COLO668 (cell line): ENCODE results near the gene THSD1.
"Not testable (repeated sequence)": the region's sequence is repeated elsewhere in the genome, so short reads cannot be mapped to it uniquely, and the experiment has no call there.

ENCODE experiments used
- DNase-seq: peaks from one replicate; lab custom pipeline; 2025; ENCODE audit not compliant: unreplicated experiment; lab: John Stamatoyannopoulos, UW

Gene THSD1

DNA sequence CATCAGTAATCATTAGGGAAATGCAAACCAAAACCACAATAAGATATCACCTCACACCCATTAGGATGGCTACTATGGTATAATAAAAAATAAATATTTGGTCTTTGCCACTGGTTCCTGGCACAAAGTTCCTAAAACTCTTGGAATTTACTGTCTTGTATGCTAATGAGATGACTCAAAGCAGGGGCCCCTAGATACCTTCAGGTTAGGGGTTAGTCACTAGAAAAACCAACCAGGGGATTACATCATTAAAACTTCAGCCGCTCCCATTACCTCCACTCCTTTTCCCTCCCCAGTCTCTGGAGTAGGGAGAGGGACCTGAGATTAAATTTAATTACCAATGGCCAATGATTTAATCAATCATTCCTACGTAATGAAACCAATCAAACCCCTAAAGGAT, 49.6 kb downstream of the THSD1 start:
- no peak for DNase-seq

DNA sequence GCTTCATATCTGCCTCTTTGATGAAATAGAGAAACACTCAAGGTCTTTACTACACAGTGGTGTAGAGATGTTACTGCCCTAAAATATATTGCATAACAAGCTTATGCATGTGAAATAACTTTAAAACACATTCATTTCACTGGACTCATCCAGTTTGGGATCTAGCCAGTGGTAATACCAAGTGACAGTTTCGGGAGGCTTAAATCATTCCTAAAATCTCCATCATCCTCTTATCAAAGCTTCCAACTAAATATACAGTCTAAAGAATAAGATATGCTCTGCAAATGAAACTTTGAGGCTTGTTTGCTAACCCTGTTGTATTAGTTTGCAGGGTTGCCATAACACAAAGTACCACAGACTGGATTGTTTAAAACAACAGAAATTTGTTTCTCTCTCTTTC, 52.8 kb downstream of the THSD1 start:
- DNase-seq: no peak

DNA sequence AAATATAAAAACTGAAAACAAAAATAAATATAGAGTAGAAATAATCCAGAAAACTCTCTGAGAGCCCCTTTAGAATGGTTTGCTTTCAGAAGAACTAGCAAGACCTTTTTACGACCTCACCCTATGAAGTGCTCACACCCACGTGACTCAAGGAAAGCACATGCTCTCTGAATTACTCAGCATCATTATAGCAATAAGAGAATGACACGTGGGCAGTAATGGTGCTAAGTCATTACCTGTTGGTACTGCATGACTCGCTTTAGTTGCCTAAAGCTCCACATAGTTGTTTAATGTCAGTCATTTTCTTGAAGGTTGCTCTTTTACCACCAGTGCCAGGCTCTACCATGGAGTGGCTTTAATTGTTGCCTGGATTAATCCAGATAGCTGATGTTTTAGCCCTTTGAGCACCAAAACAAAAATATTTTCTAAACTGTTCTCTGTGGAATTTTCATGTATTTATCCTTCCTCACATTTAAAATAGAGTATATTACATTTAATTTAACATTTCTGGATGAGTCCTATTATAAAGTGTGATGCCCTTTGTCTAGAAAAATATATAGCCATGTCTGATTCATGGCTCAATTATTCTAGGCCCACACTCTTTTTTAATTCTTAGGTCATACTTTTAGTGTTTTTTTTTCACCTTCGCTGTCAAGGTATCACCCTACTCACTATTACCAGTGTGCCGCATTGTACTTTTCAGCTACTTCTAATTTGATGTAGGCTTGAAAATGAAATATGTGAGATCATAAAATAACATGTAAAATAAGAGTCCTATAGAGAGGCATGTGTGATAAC, 56.8 kb downstream of the THSD1 start:
- DNase-seq: no peak

DNA sequence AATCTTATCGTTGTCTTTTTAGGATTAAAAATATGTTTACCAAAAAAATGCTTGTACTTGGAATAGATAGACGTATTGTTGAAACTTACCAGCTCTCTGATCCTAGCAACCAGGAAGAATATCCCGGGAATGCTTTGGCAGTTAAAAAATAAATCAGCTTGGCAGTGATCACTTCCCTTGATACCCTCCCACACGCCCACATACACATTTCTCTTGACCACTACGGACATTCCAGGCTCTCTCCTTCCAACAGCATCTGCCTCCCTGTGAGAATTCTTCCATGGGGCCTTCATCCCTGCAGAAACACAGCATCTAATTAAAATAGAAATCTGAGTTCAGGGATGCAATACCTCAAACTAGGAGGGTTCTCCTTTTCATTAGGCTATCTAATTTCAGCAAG, 57.9 kb downstream of the THSD1 start:
- no peak for DNase-seq

DNA sequence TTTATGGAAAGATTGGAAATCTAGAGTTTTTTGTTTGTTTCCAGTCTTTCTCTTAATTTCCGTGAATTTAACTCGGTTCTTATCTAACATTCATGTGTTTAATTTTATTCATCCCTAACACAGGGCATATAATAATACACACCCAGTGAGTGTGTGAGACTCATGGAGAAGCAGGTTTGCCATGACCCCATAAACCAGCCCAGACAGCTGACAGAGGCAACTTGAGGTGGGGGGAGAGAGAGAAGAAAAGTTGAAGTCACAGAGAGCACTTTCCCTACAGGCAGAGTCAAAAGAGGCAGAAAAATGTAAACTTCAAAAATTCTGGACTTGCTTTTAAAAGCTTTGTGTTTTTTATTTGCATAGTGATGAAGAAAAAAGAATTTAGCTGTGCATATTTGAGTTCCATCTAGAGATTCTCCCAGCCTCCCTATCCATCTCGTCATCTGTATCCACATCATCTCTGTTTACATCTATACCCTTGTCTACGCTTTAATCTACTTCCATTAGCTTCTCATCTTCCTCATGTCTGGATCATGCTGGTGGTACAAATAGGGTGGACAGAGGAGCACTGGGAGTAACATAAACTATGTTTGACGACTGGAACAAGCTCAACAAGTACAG, 60.2 kb downstream of the THSD1 start:
- DNase-seq: no peak

DNA sequence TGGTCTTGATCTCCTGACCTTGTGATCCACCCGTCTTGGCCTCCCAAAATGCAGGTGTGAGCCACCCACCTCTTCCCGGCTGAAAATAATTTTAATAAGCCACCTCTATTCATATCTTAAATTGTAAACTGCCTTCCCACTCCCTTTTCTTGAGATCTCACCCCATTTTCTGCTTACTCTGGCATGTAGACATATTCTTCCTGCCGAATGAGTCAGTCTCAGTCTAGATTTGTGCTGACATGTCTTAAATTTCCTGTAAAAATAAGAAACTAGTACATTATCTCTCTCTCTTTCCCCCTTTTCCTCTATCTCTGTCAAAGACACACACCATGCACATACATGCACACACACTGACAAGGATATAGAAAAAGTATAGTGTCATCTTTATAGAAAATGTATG, 60.9 kb downstream of the THSD1 start:
- DNase-seq: no peak

DNA sequence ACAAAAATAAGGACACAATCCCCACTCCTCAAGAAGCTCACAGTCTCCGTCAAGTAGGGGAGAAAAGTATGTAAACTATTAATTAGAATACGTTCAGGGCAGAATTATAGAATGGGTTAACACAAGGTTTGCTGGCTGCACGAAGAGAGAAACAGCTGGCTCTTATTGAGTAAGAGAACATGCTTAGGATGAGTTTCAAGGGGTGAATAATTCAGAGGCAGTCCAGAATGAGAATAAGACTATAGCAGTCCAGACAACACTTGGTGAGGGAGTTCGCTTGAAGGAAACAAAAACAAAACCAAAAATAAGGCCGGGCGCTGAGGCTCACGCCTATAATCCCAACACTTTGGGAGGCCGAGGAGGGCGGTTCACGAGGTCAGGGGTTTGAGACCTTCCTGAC, 61.9 kb downstream of the THSD1 start:
- no peak for DNase-seq

DNA sequence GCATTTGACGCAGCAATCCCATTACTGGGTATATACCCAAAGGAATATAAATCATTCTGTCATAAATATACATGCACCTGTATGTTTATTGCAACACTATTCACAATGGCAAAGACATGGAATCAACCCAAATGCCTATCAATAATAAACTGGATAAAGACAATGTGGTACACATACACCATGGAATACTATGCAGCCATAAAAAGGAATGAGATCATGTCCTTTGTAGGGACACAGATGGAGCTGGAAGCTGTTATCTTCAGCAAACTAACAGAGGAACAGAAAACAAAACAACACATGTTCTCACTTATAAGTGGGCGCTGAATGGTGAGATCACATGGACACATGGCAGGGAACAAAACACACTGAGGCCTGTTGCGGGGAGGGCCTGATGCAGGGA, 63.8 kb downstream of the THSD1 start:
- not testable (repeated sequence) for DNase-seq

DNA sequence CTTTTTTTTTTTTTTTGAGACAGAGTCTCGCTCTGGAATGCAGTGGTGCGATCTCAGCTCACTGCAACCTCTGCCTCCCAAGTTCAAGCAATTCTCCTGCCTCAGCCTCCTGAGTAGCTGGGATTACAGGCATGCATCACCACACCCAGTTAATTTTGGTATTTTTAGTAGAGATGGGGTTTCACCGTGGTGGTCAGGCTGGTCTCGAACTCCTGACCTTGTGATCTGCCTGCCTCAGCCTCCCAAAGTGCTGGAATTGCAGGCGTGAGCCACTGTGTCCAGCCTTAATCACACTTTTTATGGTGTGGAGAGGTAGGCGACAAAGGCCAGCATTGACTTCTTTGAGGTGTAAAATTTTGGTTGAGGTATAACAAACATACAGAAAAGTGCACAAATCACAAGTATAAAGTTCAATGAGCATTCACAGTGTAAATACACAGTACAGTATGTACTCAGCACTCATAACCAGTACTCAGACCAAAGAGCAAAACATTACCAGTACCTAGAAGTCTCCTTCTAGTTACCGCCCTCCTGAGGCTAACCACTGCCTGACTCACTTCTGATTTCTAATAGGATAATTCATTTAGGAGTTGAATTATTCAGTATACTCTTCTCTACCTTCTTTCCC, 68.0 kb downstream of the THSD1 start:
- DNase-seq: not testable (repeated sequence)

DNA sequence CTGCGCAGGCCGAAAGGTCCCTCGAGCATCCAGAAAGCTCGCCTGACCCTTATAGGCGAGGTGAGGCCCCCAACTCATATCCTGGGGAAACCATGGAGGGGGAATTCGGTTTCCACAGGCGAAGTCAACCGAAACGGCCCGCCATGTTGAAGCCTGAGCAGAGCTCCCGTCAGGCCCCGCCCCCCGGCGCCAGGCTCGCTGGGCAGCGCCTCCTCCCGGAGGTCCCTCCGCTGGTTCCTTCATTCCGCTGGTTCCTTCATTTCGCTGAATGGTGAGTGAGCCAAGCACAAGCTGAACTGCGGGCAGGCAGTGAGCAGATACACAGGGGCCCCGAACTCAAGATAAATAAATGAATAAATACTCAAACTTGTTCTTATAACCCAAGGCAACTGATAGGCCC, 71.9 kb downstream of the THSD1 start:
- not testable (repeated sequence) for DNase-seq

DNA sequence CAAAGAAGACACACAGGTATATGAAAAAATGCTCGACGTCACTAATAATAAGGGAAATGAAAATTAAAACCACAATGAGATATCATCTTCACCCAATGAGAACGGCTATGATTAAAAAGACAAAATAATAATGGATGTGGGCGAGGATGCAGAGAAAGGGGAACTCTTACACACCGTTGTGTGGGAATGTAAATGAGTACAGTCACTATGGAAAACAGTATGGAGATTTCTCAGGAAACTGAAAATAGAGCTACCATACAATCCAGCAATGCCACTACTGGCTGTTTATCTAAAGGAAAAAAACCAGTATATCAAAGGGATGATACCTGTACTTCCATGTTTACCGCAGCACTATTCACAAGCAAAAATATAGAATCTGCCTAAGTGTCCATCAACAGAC, 74.1 kb downstream of the THSD1 start:
- not testable (repeated sequence) for DNase-seq
